Fibroblast of upper back skin (primary cell): ENCODE data around the gene LITAFD.
"Not testable (repeated sequence)": the region's sequence is repeated elsewhere in the genome, so short reads cannot be mapped to it uniquely, and the experiment has no call there.

ENCODE experiments used
- DNase-seq: peaks from one replicate; pipeline ENCODE4 v3.0.0-alpha.2; 2013

Gene LITAFD

DNA sequence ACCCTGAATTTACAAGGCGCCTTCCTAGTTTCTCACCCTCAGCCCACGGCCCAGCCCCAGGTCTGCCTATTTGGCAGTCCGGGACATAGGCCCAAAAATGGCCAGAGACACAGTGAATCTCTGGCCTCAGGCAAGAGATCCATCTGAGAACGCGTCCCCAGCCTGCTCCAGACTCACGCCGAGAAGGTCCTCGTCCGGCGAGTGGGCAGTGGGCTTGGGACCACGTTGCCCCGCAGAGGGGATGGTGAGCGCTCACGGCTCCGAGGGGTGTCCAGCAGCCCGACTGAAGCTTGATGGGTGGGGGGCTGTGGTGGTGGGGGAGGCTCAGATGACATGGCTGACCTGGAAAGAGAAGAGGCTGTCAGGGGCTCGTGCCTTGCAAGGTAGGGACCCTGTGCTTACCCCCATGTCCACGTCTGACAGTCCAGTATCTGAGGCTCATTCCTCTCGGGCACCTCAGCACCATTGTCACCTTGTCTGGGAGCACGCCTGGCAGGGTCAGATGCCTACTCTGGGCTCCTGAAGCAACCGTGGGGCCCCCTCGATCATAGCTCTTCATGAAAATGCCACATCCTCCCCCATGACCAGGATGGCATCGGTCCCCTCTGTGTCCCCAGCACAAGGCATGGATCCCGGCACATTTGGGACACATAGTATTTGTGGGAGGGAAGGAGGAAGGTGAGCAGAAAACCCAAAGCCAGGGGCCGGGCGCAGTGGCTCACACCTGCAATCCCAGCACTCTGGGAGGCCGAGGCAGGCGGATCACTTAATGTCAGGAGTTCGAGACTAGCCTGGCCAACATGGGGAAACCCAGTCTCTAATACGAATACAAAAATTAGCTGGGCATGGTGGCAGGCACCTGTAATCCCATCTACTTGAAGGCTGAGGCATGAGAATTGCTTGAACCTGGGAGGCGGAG is 22.9 kb upstream of the LITAFD start:
- no peak for DNase-seq

GRCh38 chr16:8859913-8860881 is 22.0 kb upstream of the LITAFD start:
- DNase-seq: peak; percentile 44

GRCh38 chr16:8861563-8862308 is 20.4 kb upstream of the LITAFD start:
- DNase-seq: no peak

DNA sequence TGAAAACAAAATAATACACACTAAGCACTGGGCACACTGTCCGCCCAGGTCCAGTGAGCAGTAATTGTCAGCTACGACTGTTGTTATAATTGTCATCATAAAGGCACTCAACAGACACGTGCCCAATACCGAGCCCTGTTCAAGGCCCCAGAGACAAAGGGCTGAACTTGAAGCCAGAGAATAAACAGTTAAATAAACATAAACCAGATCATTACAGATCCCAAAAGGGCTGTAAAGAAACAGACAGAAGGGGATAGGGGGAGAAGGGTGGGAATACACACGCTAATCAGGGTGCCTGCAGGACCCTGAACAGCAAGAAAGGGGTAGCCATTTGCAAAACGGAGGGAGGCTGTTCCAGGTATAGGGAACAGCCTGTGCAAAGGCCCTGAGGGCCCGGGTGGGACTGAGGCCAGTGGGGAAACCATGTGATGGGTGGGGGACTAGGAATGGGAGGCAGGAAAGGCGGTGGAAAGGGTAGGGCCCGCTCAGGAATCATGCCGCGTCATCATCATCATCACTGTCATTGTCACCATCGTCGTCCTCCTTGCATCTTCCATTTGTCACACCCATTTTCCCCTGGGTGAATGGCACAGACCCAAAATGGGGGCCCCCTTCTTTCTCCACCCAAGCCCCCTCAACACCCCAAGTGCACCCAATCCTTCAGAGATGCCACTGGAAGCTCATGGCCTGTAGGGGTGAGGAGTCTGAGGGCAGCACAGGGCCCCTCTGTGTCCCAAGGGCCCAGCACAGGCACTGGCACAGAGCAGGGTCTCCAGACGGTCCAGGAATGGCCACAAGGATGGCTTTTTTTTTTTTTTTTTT is 19.6 kb upstream of the LITAFD start:
- DNase-seq: no peak

GRCh38 chr16:8863594-8864424 is 18.3 kb upstream of the LITAFD start:
- no peak for DNase-seq

DNA sequence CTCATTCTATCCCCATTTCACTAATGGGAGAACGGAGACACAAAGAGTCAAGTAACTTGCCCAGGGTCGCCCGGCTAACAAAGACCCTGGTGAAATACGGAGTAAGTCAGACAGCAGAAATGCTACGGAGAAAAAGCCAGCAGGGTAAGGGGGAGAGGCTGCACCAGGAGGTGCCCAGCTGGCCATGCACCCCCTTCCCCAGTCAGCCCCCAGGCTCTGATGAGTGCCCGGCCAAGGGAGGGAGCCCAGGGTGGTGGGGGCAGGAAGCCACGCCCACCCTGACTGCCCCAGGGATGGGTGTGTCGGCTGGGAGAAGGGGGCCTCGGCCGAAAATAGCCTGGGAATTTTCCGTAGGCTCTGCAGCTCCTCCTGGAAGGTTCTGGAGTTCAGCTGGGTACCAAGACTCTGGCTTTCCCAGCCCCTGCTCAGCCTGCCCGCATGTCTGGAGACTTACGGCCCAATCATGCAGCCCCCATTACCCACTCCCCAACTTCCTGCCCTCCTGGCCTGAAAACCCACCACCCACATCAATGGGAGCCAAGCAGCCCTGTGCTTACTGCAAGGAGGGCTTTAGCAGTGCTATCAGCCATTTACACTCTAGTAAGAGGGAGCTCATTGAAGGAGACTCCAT is 17.6 kb upstream of the LITAFD start:
- DNase-seq: no peak

DNA sequence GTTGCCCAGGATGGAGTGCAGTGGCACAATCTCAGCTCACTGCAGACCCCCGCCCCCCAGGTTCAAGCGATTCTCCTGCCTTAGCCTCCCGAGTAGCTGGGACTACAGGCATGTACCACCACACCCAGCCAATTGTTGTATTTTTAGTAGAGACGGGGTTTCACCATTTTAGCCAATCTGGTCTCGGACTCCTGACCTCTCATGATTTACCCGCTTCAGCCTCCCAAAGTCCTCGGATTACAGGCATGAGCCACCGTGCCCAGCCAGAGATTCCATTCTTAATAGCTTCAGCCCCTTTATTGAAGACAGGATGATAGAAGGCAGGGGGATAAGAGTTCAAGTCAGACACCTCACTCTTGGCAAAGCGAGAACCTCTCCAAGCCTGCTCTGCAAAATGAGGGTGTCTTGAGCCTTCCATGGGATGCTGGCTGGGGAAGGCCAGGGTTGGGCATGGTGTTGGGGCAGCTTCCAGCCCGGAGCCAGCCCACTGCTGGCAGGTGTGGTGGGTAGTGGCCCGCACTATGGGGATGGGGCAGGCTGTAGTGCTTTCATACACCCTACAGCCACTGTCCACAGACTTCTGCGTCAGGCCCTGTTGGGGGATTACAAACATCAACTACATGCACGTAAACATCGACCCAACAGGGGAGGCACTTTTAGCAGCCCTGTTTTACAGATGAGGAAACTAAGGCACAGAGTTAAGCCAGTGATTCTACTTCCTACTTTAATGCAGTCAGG is 16.8 kb upstream of the LITAFD start:
- no peak for DNase-seq

GRCh38 chr16:8866118-8866883 is 15.8 kb upstream of the LITAFD start:
- peak; percentile 31 for DNase-seq

DNA sequence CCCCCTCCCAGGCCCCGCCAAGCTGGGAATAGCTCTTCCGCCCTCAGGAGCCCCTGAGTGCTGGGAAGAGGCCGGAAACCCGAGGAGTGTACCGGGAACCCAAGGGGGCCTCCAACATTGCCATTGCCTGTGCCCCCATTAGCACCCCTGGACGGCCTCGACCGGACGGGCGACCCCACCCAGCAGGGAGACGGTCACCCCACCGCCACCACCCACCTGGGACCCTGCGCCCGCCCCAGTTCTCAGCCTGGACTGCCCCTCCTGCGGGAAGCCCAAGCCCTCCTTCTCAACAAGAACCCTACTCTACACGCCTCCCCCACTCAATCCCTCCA is 15.3 kb upstream of the LITAFD start:
- no peak for DNase-seq

DNA sequence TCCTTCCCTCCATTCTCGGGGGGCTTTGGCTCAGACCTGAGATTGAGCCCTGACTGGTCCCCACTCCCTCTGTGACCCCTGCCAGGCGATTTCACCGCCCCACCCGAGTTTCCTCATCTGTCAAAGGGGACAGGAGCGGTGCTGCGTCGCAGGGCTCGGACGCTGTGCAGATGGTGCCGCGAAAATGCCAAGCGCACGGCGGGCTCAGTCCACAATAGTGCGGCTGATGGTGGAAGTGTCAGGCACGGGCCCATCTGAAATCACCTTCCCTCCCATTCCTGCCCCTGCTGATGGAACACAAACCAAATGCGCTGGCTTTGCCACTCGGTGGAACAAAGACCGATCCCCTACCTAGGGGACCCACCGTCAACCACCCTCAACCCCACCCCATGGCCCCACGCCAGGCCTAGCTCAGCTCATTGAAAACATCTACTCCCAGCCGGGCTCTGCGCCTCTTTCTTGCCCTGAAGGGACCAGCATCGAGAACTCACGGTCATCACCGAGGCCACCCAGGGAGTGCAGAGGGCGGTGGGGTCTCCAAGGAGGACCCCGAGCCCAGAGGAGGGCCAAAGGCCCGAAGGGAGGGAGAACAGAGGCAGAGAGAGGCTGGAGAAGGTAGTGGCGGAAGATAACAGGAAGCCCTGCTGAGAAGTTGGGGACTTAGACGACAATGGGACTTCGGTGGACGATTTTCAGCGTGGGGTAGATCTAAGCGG is 14.8 kb upstream of the LITAFD start:
- no peak for DNase-seq

GRCh38 chr16:8867932-8868415 is 14.2 kb upstream of the LITAFD start:
- DNase-seq: no peak

GRCh38 chr16:8868416-8869211 is 13.5 kb upstream of the LITAFD start, which contains the start of gene CARHSP1:
Gene CARHSP1 (minus strand): TSS chr16:8869006. CDS start chr16:8859328, 9,678 bp downstream.
- DNase-seq: peak; percentile 89

- DNase-seq: no peak
Observed at GRCh38 chr16:8869212-8869987, 12.8 kb upstream of the LITAFD start.

DNA sequence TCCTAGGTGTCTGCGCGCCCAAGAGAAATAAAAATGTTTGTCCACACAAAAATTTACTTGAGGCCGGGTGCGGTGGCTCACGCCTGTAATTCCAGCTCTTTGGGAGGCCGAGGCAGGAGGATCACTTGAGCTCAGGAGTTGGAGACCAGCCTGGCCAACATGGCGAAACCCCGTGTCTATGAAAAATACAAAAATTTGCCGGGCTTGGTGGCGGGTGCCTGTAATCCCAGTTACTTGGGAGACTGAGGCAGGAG is 12.2 kb upstream of the LITAFD start:
- not testable (repeated sequence) for DNase-seq

DNA sequence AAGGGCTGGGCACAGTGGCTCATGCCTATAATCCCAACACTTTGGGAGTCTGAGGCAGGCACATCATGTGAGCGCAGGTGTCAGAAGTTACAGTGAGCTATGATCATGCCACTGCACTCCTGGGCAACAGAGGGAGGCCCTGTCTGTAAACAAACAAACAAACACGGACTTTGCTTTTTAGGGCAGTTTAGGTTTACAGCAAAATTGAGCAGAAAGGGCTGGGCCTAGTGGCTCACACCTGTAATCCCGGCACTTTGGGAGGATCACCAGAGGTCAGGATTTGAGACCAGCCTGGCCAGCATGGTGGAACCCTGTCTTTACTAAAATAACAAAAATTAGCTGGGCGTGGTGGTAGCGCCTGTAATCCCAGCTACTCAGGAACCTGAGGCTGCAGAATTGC is 10.1 kb upstream of the LITAFD start:
- DNase-seq: no peak

GRCh38 chr16:8872967-8873865 is 8.9 kb upstream of the LITAFD start:
- DNase-seq: no peak
